Neural progenitor cell (in vitro differentiated cells): Measurements from ENCODE around the gene CLEC4G. TPM values are rescaled to one million over a fixed set of nuclear protein-coding genes. Genes with fewer than 3 reads are reported as not detected.

Source experiments
- DNase-seq: peaks from one replicate; pipeline ENCODE4 v3.0.0-alpha.2; 2016; ENCODE audit warnings: low spot score
- H2AFZ ChIP-seq: fragments of 200-600 bp; sonication (generic); replicated peaks from 2 replicates; pipeline ENCODE4 v1.6.1; 2016; ENCODE audit warnings: antibody characterized with exemption
- H3F3A ChIP-seq: fragments of 200-600 bp; sonication (generic); 2 replicates; pipeline ENCODE4 v1.6.1; 2016; ENCODE audit warnings: antibody characterized with exemption, low read depth
- H3K27ac ChIP-seq: fragments of 200-600 bp; sonication (generic); 2 replicates; pipeline ENCODE4 v1.5.1; 2016; ENCODE audit warnings: mild to moderate bottlenecking
- H3K27me3 ChIP-seq: fragments of 200-600 bp; sonication (generic); 2 replicates; pipeline ENCODE4 v1.6.1; 2016; ENCODE audit warnings: mild to moderate bottlenecking, moderate library complexity
- H3K36me3 ChIP-seq: fragments of 200-600 bp; sonication (generic); 2 replicates; pipeline ENCODE4 v1.5.1; 2016
- H3K4me1 ChIP-seq: fragments of 200-600 bp; sonication (generic); 2 replicates; pipeline ENCODE4 v1.6.1; 2016; ENCODE audit warnings: mixed run types
- H3K4me2 ChIP-seq: fragments of 200-600 bp; sonication (generic); 2 replicates; pipeline ENCODE4 v1.6.1; 2016
- H3K4me3 ChIP-seq: fragments of 200-600 bp; sonication (generic); 2 replicates; pipeline ENCODE4 v1.5.1; 2016
- H3K79me2 ChIP-seq: fragments of 200-600 bp; sonication (generic); 2 replicates; pipeline ENCODE4 v1.6.1; 2016; ENCODE audit warnings: low read depth
- H3K9ac ChIP-seq: fragments of 200-600 bp; sonication (generic); 2 replicates; pipeline ENCODE4 v1.6.1; 2016
- H3K9me3 ChIP-seq: fragments of 200-600 bp; sonication (generic); 2 replicates; pipeline ENCODE4 v1.5.1; 2016; ENCODE audit warnings: low read depth
- H4K20me1 ChIP-seq: fragments of 200-600 bp; sonication (generic); 2 replicates; pipeline ENCODE4 v1.6.1; 2016; ENCODE audit warnings: low read depth
- H3K27ac Mint-ChIP-seq: 3 replicates; pipeline ENCODE4 v1.8.0; 2021; ENCODE audit warnings: mixed read lengths
- H3K27me3 Mint-ChIP-seq: 2 replicates; pipeline ENCODE4 v1.8.0; 2022; ENCODE audit warnings: low read depth, mild to moderate bottlenecking, inconsistent platforms, moderate library complexity, mixed read lengths; ENCODE audit not compliant: insufficient read depth
- H3K36me3 Mint-ChIP-seq: 3 replicates; pipeline ENCODE4 v1.8.0; 2021; ENCODE audit warnings: mixed read lengths
- H3K4me1 Mint-ChIP-seq: 3 replicates; pipeline ENCODE4 v1.8.0; 2021; ENCODE audit warnings: mixed read lengths
- H3K4me3 Mint-ChIP-seq: 3 replicates; pipeline ENCODE4 v1.8.0; 2021; ENCODE audit warnings: mild to moderate bottlenecking, moderate library complexity, mixed read lengths
- H3K9me3 Mint-ChIP-seq: 3 replicates; pipeline ENCODE4 v1.8.0; 2020; ENCODE audit warnings: mixed read lengths
- EZH2 ChIP-seq: fragments of 200-600 bp; sonication (generic); IDR thresholded peaks from 2 replicates; pipeline ENCODE4 v1.6.1; 2017; ENCODE audit warnings: antibody characterized with exemption, mild to moderate bottlenecking, moderate library complexity
- EZH2phosphoT487 ChIP-seq: fragments of 200-600 bp; sonication (generic); IDR thresholded peaks from 2 replicates; pipeline ENCODE4 v1.6.1; 2017; ENCODE audit warnings: antibody characterized with exemption
- total RNA-seq: library from RNA; depleted of rRNA; stranded (reverse); fragments of >200 nt; gene quantifications from 2 replicates; pipeline ENCODE4 v1.2.3, GENCODE V29; 2015; ENCODE audit warnings: low replicate concordance
- TF ChIP-seq, protein P1 (sequence below): fragments of 200-600 bp; sonication (generic); IDR thresholded peaks from 2 replicates; pipeline ENCODE4 v1.5.1; 2017; ENCODE audit warnings: antibody characterized with exemption, mild to moderate bottlenecking

CLEC4G gene
- total RNA-seq, 1 donor from 2014 or later = not detected

GRCh38 chr19:7709932-7710460 is 21.9 kb downstream of the CLEC4G start:
- TF ChIP-seq, protein P1, sequence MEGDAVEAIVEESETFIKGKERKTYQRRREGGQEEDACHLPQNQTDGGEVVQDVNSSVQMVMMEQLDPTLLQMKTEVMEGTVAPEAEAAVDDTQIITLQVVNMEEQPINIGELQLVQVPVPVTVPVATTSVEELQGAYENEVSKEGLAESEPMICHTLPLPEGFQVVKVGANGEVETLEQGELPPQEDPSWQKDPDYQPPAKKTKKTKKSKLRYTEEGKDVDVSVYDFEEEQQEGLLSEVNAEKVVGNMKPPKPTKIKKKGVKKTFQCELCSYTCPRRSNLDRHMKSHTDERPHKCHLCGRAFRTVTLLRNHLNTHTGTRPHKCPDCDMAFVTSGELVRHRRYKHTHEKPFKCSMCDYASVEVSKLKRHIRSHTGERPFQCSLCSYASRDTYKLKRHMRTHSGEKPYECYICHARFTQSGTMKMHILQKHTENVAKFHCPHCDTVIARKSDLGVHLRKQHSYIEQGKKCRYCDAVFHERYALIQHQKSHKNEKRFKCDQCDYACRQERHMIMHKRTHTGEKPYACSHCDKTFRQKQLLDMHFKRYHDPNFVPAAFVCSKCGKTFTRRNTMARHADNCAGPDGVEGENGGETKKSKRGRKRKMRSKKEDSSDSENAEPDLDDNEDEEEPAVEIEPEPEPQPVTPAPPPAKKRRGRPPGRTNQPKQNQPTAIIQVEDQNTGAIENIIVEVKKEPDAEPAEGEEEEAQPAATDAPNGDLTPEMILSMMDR = no peak
- Histone ChIP-seq H3K27ac (no peak overlapping the region), H3K4me1 (no peaks in the 10 kb centered on the region), H4K20me1 (no peaks in the 10 kb centered on the region), H3K27me3 (no peaks in the 10 kb centered on the region), H3K4me2 (no peak overlapping the region), H3K36me3 (no peaks in the 10 kb centered on the region), H3K9ac (no peak overlapping the region), H3F3A (no peaks in the 10 kb centered on the region), H2AFZ (no peak overlapping the region), H3K79me2 (no peaks in the 10 kb centered on the region), H3K4me3 (no peak overlapping the region), H3K9me3 (no peaks in the 10 kb centered on the region)
- H3K36me3 Mint-ChIP-seq = no peaks in the 10 kb centered on the region
- no peaks in the 10 kb centered on the region for H3K9me3 Mint-ChIP-seq
- no peak overlapping the region for H3K4me3 Mint-ChIP-seq
- H3K4me1 Mint-ChIP-seq = no peaks in the 10 kb centered on the region
- DNase-seq = no peak
- H3K27me3 Mint-ChIP-seq = peaks cover 13% of the 10 kb centered on the region
- H3K27ac Mint-ChIP-seq = no peak overlapping the region

DNA sequence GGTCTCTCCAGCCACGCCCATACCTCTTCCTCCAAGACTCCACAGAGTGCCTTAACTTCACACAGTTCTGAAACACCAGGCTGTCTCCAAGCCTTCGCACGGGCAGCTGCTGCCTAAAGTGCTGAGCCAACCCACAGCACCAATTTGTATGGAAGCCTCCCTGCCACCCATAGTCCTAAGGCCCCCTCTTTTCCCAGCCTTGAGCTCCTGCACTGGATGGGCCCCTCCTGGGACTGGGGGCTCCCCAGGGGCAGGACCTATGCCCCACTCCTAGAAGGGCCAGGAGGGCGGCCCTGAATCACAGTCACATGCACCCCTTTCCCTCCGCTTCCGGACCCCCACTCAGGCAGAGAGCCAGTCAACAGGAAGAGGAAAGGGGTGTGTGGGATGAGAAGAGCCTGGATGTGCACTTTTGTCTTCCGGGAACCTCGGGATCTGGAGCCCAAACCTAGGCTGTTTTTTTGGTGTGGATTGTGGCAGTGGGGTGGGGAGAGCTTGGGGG is 24.9 kb downstream of the CLEC4G start:
- TF ChIP-seq, protein P1 = no peak
- no peak for TF ChIP-seq EZH2phosphoT487
- TF ChIP-seq EZH2 = no peak
- no peaks in the 10 kb centered on the region for H3K9me3 Mint-ChIP-seq
- no peak for DNase-seq
- Histone ChIP-seq H4K20me1 (no peaks in the 10 kb centered on the region), H3K36me3 (no peaks in the 10 kb centered on the region), H3K27ac (no peak overlapping the region), H3K4me3 (no peak overlapping the region), H2AFZ (no peak overlapping the region), H3K79me2 (no peaks in the 10 kb centered on the region), H3K9ac (no peak overlapping the region), H3K27me3 (no peaks in the 10 kb centered on the region), H3K4me1 (no peaks in the 10 kb centered on the region), H3K9me3 (no peaks in the 10 kb centered on the region), H3K4me2 (no peak overlapping the region), H3F3A (no peaks in the 10 kb centered on the region)
- H3K36me3 Mint-ChIP-seq = no peaks in the 10 kb centered on the region
- peaks cover 13% of the 10 kb centered on the region for H3K27me3 Mint-ChIP-seq
- H3K4me3 Mint-ChIP-seq = no peak overlapping the region
- H3K27ac Mint-ChIP-seq = no peak overlapping the region
- H3K4me1 Mint-ChIP-seq = no peaks in the 10 kb centered on the region

GRCh38 chr19:7706188-7706954 is 25.5 kb downstream of the CLEC4G start:
- H3K4me3 Mint-ChIP-seq = no peak overlapping the region
- H3K4me1 Mint-ChIP-seq = no peaks in the 10 kb centered on the region
- no peaks in the 10 kb centered on the region for H4K20me1 ChIP-seq
- H3K9me3 ChIP-seq = no peaks in the 10 kb centered on the region
- no peak overlapping the region for H3K9ac ChIP-seq
- TF ChIP-seq EZH2phosphoT487 = no peak
- H3K4me3 ChIP-seq = no peak overlapping the region
- no peaks in the 10 kb centered on the region for H3K4me1 ChIP-seq
- H3K36me3 ChIP-seq = no peaks in the 10 kb centered on the region
- no peak for DNase-seq
- no peaks in the 10 kb centered on the region for H3K9me3 Mint-ChIP-seq
- no peaks in the 10 kb centered on the region for H3K79me2 ChIP-seq
- H3K27ac ChIP-seq = no peak overlapping the region
- no peak overlapping the region for H3K27ac Mint-ChIP-seq
- no peaks in the 10 kb centered on the region for H3K27me3 ChIP-seq
- H3F3A ChIP-seq = no peaks in the 10 kb centered on the region
- no peaks in the 10 kb centered on the region for H3K36me3 Mint-ChIP-seq
- H3K4me2 ChIP-seq = no peak overlapping the region
- H3K27me3 Mint-ChIP-seq = peaks cover 13% of the 10 kb centered on the region
- no peak overlapping the region for H2AFZ ChIP-seq
